C4-2B (cell line): ENCODE results near the gene CPA1.

ENCODE experiments used
- CTCF ChIP-seq: fragments of 450-650 bp; conservative IDR thresholded peaks from 2 replicates; pipeline ENCODE4 v1.5.1; 2017; ENCODE audit warnings: mild to moderate bottlenecking
- ZFX ChIP-seq: fragments of 450-650 bp; IDR thresholded peaks from 2 replicates; pipeline ENCODE4 v1.6.1; 2017

GRCh38 chr7:130356876-130357611 lies 23.2 kb upstream of the CPA1 start:
- no peak for TF ChIP-seq CTCF
- no peak for TF ChIP-seq ZFX
